DOHH2 (cell line): ENCODE results near the gene WWC1.
A peak's percentile ranks its signal among the peaks of the same experiment; 100 is the strongest.

Source experiments
- H3F3A ChIP-seq: fragments of 200-600 bp; sonication (generic), shearing (Covaris generic); 2 replicates; pipeline ENCODE4 v1.6.0; 2016; ENCODE audit warnings: antibody characterized with exemption, mild to moderate bottlenecking; ENCODE audit not compliant: control insufficient read depth, insufficient read depth
- H3K27ac ChIP-seq: fragments of 200-600 bp; sonication (generic); 2 replicates; pipeline ENCODE4 v1.5.1; 2014; ENCODE audit warnings: low read depth, mild to moderate bottlenecking, low read length, moderate library complexity
- H3K27me3 ChIP-seq: fragments of 200-600 bp; sonication (generic); 2 replicates; pipeline ENCODE4 v1.6.1; 2014; ENCODE audit warnings: mild to moderate bottlenecking, low read length, mixed read lengths; ENCODE audit not compliant: control insufficient read depth
- H3K36me3 ChIP-seq: fragments of 200-600 bp; sonication (generic); 2 replicates; pipeline ENCODE4 v1.6.1; 2014; ENCODE audit warnings: mild to moderate bottlenecking, low read length, moderate library complexity, mixed read lengths; ENCODE audit not compliant: control insufficient read depth
- H3K4me1 ChIP-seq: fragments of 200-600 bp; sonication (generic); 2 replicates; pipeline ENCODE4 v1.6.1; 2014; ENCODE audit warnings: mild to moderate bottlenecking, low read length, mixed read lengths; ENCODE audit not compliant: control insufficient read depth
- H3K4me2 ChIP-seq: fragments of 200-600 bp; sonication (generic); 2 replicates; pipeline ENCODE4 v1.6.0; 2014; ENCODE audit warnings: mild to moderate bottlenecking, low read length, moderate library complexity
- H3K4me3 ChIP-seq: fragments of 200-600 bp; sonication (generic); 2 replicates; pipeline ENCODE4 v1.5.1; 2014; ENCODE audit warnings: mild to moderate bottlenecking, low read length, mixed read lengths
- H3K79me2 ChIP-seq: fragments of 200-600 bp; sonication (generic); 2 replicates; pipeline ENCODE4 v1.6.1; 2014; ENCODE audit warnings: mild to moderate bottlenecking, low read length, mixed read lengths; ENCODE audit not compliant: control insufficient read depth
- H3K9me2 ChIP-seq: fragments of 200-600 bp; sonication (generic); replicated peaks from 2 replicates; pipeline ENCODE4 v1.6.1; 2014; ENCODE audit warnings: mild to moderate bottlenecking, low read length, mixed read lengths; ENCODE audit not compliant: control insufficient read depth
- H3K9me3 ChIP-seq: fragments of 200-600 bp; sonication (generic); 2 replicates; pipeline ENCODE4 v1.6.1; 2014; ENCODE audit warnings: antibody characterized with exemption, low read length, mixed read lengths; ENCODE audit not compliant: control insufficient read depth, insufficient read depth
- H4K20me1 ChIP-seq: fragments of 200-600 bp; sonication (generic); 2 replicates; pipeline ENCODE4 v1.6.0; 2014; ENCODE audit warnings: low read depth, mild to moderate bottlenecking, antibody characterized with exemption, low read length, moderate library complexity; ENCODE audit not compliant: control insufficient read depth, insufficient read depth
- CTCF ChIP-seq: fragments of 200-600 bp; sonication (generic); IDR thresholded peaks from one replicate; pipeline ENCODE4 v1.5.1; 2014; ENCODE audit warnings: antibody characterized with exemption, mild to moderate bottlenecking, low read depth, low read length; ENCODE audit not compliant: poor library complexity, severe bottlenecking
- EZH2phosphoT487 ChIP-seq: fragments of 200-600 bp; sonication (generic); IDR thresholded peaks from 2 replicates; pipeline ENCODE4 v1.6.1; 2017; ENCODE audit warnings: borderline replicate concordance, mild to moderate bottlenecking, antibody characterized with exemption, low read length, moderate library complexity, mixed read lengths

The WWC1 gene

DNA sequence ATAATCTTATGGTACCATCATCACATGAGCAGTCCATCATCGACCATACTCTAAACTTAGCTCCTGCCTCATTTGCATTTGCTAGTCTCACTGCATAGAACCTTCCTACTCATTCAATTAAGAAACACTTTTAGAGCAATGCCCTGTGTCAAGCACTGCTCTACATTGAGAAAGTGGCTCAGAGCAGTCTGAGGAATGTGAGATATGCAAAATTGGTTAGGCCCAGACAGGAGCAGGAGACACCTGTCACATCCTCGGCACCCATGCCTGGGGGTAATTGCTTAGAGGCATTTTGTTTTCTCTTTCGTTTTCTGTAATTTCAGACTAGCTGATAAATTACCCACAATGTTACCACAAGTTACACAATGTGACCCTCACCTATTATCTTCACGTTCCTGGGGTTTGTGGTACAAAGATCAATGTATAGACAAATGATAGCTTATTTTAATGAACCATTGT, 189.9 kb downstream of the WWC1 start:
- Histone ChIP-seq H3K27me3 (no peaks in the 10 kb centered on the region), H3K4me2 (peak overlapping the region; percentile 46), H3K79me2 (peaks cover 2% of the 10 kb centered on the region)

DNA sequence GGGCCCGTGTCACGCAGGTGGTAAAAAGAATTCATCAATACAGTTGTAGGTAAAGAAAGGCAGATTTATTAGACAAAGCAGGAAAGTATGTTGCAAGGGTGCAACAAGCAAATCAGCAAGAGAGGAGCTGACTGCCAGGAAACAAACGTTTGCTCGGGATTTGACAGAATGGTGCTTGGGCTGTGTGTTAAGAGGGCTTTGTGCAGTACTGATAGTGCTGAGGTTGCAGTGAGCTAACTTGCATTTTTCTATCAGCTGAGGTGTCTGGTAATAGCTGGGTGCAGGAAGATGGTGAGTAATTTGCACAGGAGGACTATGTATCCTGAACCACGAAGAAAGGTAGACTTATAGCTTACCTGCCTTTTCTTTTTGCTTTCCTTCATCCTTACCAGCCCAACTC, 190.9 kb downstream of the WWC1 start:
- H3K9me2 ChIP-seq = no peaks in the 10 kb centered on the region
- H3K27me3 ChIP-seq = no peaks in the 10 kb centered on the region
- TF ChIP-seq CTCF = no peak
- no peak for TF ChIP-seq EZH2phosphoT487
- no peak overlapping the region for H3K4me2 ChIP-seq
- no peaks in the 10 kb centered on the region for H4K20me1 ChIP-seq
- no peak overlapping the region for H3K4me3 ChIP-seq
- no peaks in the 10 kb centered on the region for H3K9me3 ChIP-seq
- peaks cover 12% of the 10 kb centered on the region for H3K79me2 ChIP-seq
- H3F3A ChIP-seq = no peaks in the 10 kb centered on the region
- H3K4me1 ChIP-seq = peaks cover 18% of the 10 kb centered on the region
- H3K36me3 ChIP-seq = peaks cover 5% of the 10 kb centered on the region
- no peak overlapping the region for H3K27ac ChIP-seq

More for the DNA sequence above, 189.9 kb downstream of the WWC1 start:
- Histone ChIP-seq H3K4me3 (no peak overlapping the region), H3K27ac (no peak overlapping the region), H3F3A (no peaks in the 10 kb centered on the region), H4K20me1 (no peaks in the 10 kb centered on the region), H3K9me2 (no peaks in the 10 kb centered on the region), H3K4me1 (peaks cover 16% of the 10 kb centered on the region), H3K9me3 (no peaks in the 10 kb centered on the region), H3K36me3 (peaks cover under 1% of the 10 kb centered on the region)
- TF ChIP-seq CTCF = no peak

DNA sequence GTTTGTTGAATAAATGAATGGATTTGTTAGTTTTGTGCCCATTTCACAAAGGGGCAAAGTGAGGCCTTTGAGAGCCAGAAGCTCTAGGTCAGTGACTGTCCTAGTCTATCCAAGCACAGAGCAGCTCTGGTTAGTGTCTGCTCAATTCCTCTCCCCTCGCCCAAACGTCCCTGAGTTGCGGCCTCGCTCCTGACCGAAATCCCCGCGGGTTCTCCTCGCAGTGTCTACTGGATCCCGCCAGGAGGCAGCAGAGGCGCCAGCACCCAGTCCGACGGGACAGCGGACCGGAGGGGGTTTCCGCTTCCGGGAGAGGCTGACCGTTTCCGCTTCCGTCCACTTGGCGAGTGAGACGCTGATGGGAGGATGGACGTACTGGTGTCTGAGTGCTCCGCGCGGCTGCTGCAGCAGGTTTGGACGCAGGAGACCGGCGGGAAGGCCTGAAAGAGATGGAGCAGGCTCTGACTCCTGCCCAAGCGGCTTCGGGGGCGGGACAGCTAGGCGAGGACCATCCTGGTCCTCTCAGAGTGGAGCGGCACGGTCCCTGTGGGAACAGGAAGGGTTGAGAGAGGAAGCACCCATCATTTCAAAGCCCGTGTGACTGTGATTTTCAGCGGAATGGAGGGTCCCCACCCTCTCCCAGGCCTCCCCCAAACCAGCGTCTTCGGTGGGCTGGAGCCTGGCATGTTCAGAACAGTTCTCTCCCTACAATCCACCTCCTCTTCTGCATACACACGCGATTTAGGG, 194.9 kb downstream of the WWC1 start, which contains the start of gene RARS1:
Gene RARS1, plus strand, starts transcription at position 336 of the 744 bp plus-strand sequence. Its CDS starts 28 bp downstream, at position 364.
- peak within 1 kb of the TSS; percentile 20; the same call in 1 of the 2 replicates for H3K27ac ChIP-seq
- no peaks in the 10 kb centered on the region for H3K9me2 ChIP-seq

More for the DNA sequence above, 194.9 kb downstream of the WWC1 start, which contains the start of gene RARS1:
- Histone ChIP-seq H3K79me2 (peaks cover 28% of the 10 kb centered on the region), H4K20me1 (no peaks in the 10 kb centered on the region), H3K27me3 (no peaks in the 10 kb centered on the region), H3K4me3 (peak within 1 kb of the TSS; percentile 99), H3K36me3 (peaks cover 42% of the 10 kb centered on the region), H3K9me3 (no peaks in the 10 kb centered on the region), H3F3A (no peaks in the 10 kb centered on the region), H3K4me1 (peaks cover 19% of the 10 kb centered on the region), H3K4me2 (peak within 1 kb of the TSS; percentile 87)
- TF ChIP-seq CTCF = peak; percentile 90
- TF ChIP-seq EZH2phosphoT487 = no peak
